22Rv1 (cell line): ENCODE measurements around the gene IL11.

Source experiments
- H3K27ac ChIP-seq: fragments of 450-650 bp; 2 replicates; pipeline ENCODE4 v1.5.1; 2017
- ZFX ChIP-seq: fragments of 450-650 bp; IDR thresholded peaks from 2 replicates; pipeline ENCODE4 v1.6.1; 2017; ENCODE audit warnings: antibody characterized with exemption, borderline replicate concordance
- TF ChIP-seq, protein P1 (sequence below): fragments of 450-650 bp; IDR thresholded peaks from 2 replicates; pipeline ENCODE4 v1.5.1; 2017; ENCODE audit warnings: mild to moderate bottlenecking

Gene IL11

DNA sequence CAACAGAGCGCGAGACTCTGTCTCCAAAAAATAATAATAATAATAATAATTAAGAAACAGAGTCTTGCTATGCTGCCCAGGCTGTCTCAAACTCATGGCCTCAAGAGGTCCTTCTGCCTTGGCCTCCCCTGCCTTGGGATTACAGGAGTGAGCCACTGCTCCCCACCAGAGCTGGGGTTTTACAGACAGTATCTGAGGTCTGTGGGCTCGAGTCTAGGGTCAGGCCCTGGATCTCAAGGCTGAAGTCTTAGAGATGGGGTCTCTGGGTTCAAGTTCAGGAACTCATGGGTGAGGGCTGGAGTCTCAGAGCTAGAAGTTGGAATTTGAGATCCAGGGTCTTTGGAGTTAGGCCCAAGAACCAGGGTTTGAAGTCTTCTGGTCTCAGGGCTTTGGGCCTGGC lies 3.5 kb downstream of the IL11 start:
- no peak overlapping the region for H3K27ac ChIP-seq
- TF ChIP-seq, protein P1, sequence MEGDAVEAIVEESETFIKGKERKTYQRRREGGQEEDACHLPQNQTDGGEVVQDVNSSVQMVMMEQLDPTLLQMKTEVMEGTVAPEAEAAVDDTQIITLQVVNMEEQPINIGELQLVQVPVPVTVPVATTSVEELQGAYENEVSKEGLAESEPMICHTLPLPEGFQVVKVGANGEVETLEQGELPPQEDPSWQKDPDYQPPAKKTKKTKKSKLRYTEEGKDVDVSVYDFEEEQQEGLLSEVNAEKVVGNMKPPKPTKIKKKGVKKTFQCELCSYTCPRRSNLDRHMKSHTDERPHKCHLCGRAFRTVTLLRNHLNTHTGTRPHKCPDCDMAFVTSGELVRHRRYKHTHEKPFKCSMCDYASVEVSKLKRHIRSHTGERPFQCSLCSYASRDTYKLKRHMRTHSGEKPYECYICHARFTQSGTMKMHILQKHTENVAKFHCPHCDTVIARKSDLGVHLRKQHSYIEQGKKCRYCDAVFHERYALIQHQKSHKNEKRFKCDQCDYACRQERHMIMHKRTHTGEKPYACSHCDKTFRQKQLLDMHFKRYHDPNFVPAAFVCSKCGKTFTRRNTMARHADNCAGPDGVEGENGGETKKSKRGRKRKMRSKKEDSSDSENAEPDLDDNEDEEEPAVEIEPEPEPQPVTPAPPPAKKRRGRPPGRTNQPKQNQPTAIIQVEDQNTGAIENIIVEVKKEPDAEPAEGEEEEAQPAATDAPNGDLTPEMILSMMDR, result no peak
- no peak for TF ChIP-seq ZFX

DNA sequence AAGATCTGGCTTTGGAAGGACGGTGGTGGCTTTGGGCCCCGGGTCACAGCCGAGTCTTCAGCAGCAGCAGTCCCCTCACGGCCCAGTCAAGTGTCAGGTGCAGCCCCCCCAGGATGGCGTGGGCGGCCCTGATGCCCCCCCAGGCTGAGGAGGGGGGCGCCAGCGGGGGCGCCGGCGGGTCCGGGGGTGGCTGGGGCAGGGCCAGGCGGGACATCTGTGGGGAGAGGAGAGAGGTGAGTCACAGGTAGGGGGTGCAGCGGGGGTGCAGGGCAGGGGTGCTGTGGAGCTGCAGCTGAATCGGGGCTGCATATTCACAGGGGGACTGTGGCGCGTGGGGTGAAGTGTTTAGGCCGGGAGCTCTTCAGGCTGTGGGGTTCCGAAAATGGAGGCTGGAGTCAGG lies 4.3 kb downstream of the IL11 start:
- TF ChIP-seq ZFX, result no peak
- TF ChIP-seq, protein P1, result no peak
- no peak overlapping the region for H3K27ac ChIP-seq

DNA sequence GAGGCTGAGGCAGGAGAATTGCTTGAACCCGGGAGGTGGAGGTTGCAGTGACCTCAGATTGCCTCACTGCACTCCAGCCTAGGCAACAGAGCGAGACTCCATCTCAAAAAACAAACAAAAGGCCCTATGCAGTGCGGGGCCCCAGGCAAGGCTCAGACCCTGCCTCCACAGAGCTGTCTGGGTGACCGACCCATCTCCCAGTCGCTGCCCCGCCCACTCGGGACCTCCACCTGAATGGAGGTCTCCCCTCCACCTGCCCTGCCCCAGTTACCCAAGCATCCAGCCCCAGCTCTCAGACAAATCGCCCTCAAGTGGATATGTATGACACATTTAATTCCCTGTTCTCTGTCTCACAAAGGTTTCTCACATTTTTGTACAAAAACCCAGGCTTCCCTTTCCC lies 5.0 kb downstream of the IL11 start:
- H3K27ac ChIP-seq, result no peak overlapping the region
- TF ChIP-seq, protein P1, result no peak
- no peak for TF ChIP-seq ZFX

DNA sequence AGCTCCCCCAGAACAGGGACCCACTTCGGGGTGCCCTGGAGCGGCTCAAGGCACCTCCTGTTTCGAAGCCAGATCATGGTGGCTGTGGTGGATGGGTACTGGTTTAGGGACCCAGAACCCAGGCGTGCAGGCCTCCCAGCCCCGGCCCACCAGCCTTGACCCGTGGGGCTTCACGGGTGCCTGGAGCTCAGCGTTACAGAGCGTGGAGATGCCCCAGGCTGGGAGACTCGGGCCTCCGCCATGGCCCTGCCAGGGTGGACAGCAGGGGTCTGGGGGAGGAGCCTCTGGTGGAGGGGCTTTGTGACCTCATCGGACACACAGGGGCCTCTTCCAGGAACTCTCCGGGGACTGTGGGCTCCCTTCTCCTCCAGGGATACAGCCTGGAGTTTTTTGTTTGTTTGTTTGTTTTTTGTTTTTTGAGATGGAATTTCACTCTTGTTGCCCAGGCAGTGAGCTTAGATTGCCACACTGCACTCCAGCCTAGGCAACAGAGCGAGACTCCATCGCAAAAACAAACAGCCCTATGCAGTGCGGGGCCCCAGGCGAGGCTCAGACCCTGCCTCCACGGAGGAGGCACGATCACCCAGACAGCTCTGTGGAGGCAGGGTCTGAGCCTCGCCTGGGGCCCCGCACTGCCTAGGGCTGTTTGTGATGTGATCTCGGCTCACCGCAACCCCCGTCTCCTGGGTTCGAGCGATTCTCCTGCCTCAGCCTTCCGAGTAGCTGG lies 7.1 kb downstream of the IL11 start, which contains the start of gene GARIN5B:
TSS of gene GARIN5B (minus strand) at position 271 of the 727 bp plus-strand sequence. CDS start at position 77, 194 bp downstream.
- TF ChIP-seq, protein P1, result no peak
- no peak for TF ChIP-seq ZFX
- no peak within 1 kb of the TSS for H3K27ac ChIP-seq

DNA sequence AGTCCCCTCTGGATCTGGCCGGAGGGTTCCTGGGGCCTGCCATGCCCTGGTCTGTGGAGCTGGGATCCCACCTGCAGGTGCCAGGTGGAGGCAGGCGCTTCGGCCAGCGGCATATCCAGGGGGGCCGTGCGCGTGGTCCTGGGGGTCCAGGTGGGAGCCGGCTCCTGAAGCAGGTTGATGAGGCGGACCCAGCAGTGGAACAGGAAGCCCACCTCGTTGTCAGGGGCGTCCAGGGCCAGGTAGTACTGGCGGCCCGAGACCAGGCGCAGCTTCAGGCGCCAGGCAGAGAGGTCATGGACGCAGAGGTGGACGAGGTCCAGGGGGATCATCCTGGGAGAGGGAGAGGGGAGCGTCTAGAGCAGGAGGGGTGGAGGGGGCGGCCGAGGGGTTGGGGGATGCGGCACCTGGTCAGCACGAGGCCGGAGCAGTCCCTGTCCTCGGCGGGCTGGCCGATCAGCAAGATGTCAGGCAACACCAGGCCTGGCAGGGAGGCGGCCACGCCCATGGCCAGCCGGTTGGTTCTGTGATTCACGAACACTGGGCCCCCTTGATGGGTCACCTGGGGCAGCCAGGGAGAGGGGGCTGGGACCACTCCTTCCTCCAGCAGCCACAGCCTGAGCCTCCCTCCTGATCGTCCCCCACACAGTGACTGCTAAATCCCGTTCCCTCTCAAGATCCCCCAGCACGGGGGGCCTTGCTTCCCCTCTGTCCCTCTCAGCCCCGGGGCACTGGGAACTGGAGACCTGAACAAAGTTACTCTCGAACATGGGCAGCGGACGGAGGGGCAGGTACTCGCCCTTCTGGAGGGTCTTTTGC lies 7.9 kb downstream of the IL11 start:
- H3K27ac ChIP-seq, result no peak overlapping the region
- TF ChIP-seq ZFX, result no peak
- TF ChIP-seq, protein P1, result no peak

DNA sequence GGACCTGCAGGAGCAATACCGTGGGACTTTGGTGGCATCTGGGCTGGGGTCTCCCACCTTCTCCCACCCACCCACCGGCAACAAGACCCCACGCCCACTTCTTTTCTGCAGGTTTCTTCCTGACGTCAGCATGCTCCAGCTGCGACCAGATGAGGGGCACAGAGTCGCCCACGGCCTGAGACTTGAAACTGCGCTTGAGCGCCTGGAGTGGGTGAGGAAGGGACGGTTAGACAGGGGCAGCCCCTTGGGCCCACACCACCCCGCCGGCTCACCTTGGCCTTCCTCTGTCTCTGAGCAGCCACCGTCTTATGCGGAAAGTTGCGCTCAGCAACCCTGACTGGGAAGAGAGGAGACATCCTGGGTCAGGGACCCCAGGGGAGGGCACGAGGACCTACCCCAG lies 9.4 kb downstream of the IL11 start:
- no peak overlapping the region for H3K27ac ChIP-seq
- no peak for TF ChIP-seq ZFX
- TF ChIP-seq, protein P1, result no peak
